ENCODE measurements around the gene PIR. TPM values are rescaled to one million over a fixed set of nuclear protein-coding genes. Genes with fewer than 3 reads are reported as not detected.

Gene PIR
- total RNA-seq, 2 donors from 2014 or later = 14.3 to 19.2 TPM

DNA sequence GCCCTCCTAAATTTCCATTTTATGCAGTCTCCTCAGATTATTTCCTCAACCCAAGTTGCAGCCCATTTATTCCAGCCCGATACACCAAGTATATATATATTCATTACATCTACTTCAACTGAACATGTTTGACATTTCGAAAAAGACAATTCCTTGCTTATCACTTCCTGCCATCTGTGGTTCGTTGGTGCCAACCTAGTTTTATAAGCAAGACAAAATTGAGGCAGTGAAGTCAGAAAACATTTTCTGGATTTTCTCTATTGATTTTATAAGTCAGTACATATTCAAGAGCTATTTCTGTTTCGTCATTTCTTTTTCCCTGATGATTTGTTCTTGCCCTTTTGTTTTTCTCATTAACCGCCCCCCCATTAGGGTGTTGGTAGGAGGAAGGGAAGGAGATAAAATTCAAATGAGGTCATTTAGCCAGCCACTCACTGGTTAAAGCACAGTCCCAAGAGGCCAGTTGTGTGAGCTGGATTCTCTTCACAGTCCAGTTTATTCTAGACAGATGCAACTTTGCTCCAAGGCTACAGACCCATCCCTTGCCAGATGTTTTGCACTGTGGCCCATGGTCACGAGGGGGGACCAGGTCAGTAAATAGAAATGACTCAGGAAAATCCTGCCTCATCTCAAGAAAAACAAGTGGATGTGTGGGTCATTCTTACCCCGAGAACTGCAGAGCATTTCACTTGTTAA, 88.6 kb downstream of the PIR start:
- Histone ChIP-seq H3K27me3 (no peaks in the 10 kb centered on the region), H3K36me3 (no peaks in the 10 kb centered on the region), H3K9me3 (no peaks in the 10 kb centered on the region), H3K4me1 (peaks cover 0 to 5% of the 10 kb centered on the region in 2 donors), H3K4me3 (no peak overlapping the region), H3K27ac (peak overlapping the region in 1 of 2 donors; percentile 47)
- TF ChIP-seq, protein P1, sequence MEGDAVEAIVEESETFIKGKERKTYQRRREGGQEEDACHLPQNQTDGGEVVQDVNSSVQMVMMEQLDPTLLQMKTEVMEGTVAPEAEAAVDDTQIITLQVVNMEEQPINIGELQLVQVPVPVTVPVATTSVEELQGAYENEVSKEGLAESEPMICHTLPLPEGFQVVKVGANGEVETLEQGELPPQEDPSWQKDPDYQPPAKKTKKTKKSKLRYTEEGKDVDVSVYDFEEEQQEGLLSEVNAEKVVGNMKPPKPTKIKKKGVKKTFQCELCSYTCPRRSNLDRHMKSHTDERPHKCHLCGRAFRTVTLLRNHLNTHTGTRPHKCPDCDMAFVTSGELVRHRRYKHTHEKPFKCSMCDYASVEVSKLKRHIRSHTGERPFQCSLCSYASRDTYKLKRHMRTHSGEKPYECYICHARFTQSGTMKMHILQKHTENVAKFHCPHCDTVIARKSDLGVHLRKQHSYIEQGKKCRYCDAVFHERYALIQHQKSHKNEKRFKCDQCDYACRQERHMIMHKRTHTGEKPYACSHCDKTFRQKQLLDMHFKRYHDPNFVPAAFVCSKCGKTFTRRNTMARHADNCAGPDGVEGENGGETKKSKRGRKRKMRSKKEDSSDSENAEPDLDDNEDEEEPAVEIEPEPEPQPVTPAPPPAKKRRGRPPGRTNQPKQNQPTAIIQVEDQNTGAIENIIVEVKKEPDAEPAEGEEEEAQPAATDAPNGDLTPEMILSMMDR (IDR thresholded peaks at IDR 0.05) = no peak
- peak; percentile 63 for DNase-seq (ENCODE audit: low spot score)

DNA sequence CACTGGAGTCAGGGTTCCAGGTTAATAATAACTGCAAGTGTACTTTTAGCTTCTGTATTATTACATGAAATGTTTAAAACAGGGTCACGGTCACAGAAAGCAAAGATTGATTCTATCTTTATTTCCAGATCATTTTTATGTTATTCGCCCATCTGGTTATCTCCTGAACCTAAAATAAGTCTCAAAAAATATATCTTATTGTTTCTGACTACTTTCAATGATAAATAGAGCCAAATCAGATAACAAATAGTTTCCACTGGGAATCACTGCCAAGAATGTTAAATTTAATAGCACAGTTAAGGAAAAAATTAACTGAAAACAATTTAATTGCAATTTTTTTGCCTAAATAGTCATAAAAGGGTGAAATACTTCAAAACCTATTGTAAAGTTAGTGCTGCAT, 91.8 kb downstream of the PIR start:
- Histone ChIP-seq H3K27me3 (no peaks in the 10 kb centered on the region), H3K9me3 (no peaks in the 10 kb centered on the region), H3K27ac (no peak overlapping the region), H3K4me1 (peaks cover 0 to 5% of the 10 kb centered on the region in 2 donors), H3K4me3 (no peak overlapping the region), H3K36me3 (no peaks in the 10 kb centered on the region)
- DNase-seq (ENCODE audit: low spot score) = no peak
- TF ChIP-seq, protein P1 (IDR thresholded peaks at IDR 0.05) = no peak

DNA sequence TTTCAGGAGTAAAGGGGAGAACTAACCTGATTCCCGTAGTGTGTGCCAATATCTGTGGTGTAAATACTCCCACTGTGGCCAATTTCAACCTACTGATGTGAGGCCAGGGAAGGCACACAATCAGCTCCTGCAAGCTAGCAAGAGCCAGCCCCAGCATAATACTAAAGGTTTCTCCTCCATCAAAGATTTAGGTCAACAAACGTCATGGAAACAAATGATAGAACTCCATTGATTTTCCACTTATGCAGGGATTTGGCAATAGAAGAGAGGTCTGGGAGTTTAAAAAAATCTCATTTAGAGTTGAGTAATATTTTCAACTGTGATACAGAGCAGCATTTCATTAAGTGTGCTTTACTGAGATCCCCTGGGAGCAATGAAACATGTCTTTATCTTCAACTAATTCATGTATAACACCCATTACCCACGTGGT, 93.2 kb downstream of the PIR start:
- DNase-seq (ENCODE audit: low spot score) = no peak
- H3K4me1 ChIP-seq = no peaks in the 10 kb centered on the region
- no peaks in the 10 kb centered on the region for H3K36me3 ChIP-seq
- no peak overlapping the region for H3K4me3 ChIP-seq
- TF ChIP-seq, protein P1 (IDR thresholded peaks at IDR 0.05) = no peak
- H3K27me3 ChIP-seq = no peaks in the 10 kb centered on the region
- H3K27ac ChIP-seq = no peak overlapping the region
- no peaks in the 10 kb centered on the region for H3K9me3 ChIP-seq

DNA sequence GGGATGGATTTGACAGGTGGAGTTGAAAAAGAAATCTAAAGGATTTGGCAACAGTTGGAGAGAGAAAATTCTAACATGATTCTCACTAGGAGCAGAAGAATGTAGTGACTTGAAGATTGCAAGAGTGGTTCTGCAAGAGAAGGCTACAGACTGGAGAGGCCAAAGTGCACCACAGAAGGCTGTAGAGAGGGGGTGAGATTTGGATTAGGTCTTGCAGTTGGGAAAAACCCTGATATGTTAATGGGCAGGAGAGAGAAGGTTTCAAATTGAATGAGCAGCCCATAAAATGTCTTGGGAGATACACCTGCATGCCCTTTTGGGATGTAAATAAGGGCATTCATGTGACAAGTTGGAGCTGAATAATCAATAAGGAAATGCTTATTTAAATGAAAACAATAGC, 94.3 kb downstream of the PIR start:
- DNase-seq (ENCODE audit: low spot score) = no peak
- no peaks in the 10 kb centered on the region for H3K4me1 ChIP-seq
- no peaks in the 10 kb centered on the region for H3K36me3 ChIP-seq
- TF ChIP-seq, protein P1 (IDR thresholded peaks at IDR 0.05) = no peak
- H3K9me3 ChIP-seq = no peaks in the 10 kb centered on the region
- H3K27me3 ChIP-seq = no peaks in the 10 kb centered on the region
- H3K27ac ChIP-seq = no peak overlapping the region
- no peak overlapping the region for H3K4me3 ChIP-seq

DNA sequence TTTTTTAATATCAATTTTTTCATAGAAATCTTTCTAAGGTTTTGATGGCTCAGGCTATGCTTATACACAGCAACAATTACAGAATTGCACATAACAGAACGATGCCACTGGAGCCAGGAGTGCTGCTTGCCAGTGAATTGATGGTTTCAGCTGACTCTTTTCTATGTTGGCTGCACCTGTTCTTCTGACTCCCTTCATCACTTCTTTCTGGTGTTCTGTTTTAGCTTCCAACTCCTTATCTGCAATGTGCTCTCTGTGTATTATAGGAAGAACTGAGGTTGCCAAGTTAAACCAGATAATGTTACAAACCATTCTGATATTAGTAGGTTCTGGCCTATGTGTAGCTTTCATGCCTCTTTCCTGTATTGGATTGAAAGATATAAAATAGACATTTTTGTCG, 97.3 kb downstream of the PIR start:
- H3K27ac ChIP-seq = peak overlapping the region in 1 of 2 donors; percentile 9
- H3K36me3 ChIP-seq = no peaks in the 10 kb centered on the region
- no peak overlapping the region for H3K4me3 ChIP-seq
- H3K4me1 ChIP-seq = no peaks in the 10 kb centered on the region
- no peaks in the 10 kb centered on the region for H3K27me3 ChIP-seq
- H3K9me3 ChIP-seq = no peaks in the 10 kb centered on the region
- DNase-seq (ENCODE audit: low spot score) = no peak
- TF ChIP-seq, protein P1 (IDR thresholded peaks at IDR 0.05) = no peak

DNA sequence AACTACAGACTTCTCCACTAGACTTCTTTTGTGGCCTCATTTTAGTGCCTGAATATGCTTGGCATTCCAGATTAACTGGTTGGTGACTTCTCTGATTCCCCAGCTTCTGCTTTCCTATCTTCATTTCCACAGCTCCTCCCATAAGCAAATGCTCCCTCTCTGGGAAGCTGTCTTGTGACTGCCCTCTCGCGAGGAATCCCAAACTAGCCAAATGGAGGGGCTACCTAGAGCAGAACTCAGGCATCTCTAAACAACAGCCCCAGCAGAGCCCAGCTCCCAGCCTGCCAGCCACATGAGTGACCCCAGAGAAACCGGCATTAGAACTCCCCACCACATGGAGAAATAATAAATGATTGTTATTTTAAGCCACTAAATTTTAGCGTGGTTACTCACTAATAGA, 101.3 kb downstream of the PIR start:
- H3K27me3 ChIP-seq = no peaks in the 10 kb centered on the region
- no peak for DNase-seq (ENCODE audit: low spot score)
- no peaks in the 10 kb centered on the region for H3K36me3 ChIP-seq
- no peak overlapping the region for H3K4me3 ChIP-seq
- no peak overlapping the region for H3K27ac ChIP-seq
- H3K9me3 ChIP-seq = no peaks in the 10 kb centered on the region
- no peaks in the 10 kb centered on the region for H3K4me1 ChIP-seq
- TF ChIP-seq, protein P1 (IDR thresholded peaks at IDR 0.05) = no peak
